A549 (cell line): ENCODE results near the gene PAM. TPM values are rescaled to one million over a fixed set of nuclear protein-coding genes. Genes with fewer than 3 reads are reported as not detected.

ENCODE experiments used
- ATAC-seq, 2 experiments: fragments of 200-7000 bp in 1 of 2; fragments of >200 bp in 1 of 2; cut with Nextera tagmentation in 1 of 2; cut with Tn5 transposase in 1 of 2; 3 replicates each; pipeline versions ENCODE4 v1.8.0 to v1.9.1; 2018 to 2020; ENCODE audit warnings: mild to moderate bottlenecking in 1 of 2, moderate library complexity in 1 of 2
- CTCF ChIA-PET: fragments of 300-600 bp; sonication (Branson Sonifier 250); formaldehyde crosslinking; extraction: SDS; loops from one replicate; lab custom pipeline; 2021; ENCODE audit warnings: antibody characterized with exemption, inconsistent platforms; lab: Yijun Ruan, JAX
- POLR2A ChIA-PET: fragments of 350-600 bp; formaldehyde crosslinking; extraction: SDS; loops from one replicate; lab custom pipeline; 2021; ENCODE audit warnings: antibody characterized with exemption, inconsistent platforms; lab: Yijun Ruan, JAX
- DNase-seq, 2 experiments: peaks; one replicate each; pipeline versions ENCODE4 v3.0.0 to v3.0.0-alpha.2; 2011 to 2016; ENCODE audit warnings: low read depth in 1 of 2, low spot score in 1 of 2
- FAIRE-seq: peaks from 2 replicates; lab custom pipeline; 2011; peaks lifted over from hg19 to GRCh38; lab: Jason Lieb, UNC
- H3K27ac ChIP-seq, 2 experiments: fragments of >200 bp; sonication (Bioruptor Twin); formaldehyde crosslinking; 3 replicates each; pipeline ENCODE4 v1.5.1; 2016 to 2017
- H3K4me1 ChIP-seq: fragments of >200 bp; sonication (Bioruptor Twin); formaldehyde crosslinking; 3 replicates; pipeline ENCODE4 v1.6.1; 2016
- H3K4me2 ChIP-seq: fragments of >200 bp; sonication (Bioruptor Twin); formaldehyde crosslinking; 3 replicates; pipeline ENCODE4 v1.6.1; 2016
- H3K4me3 ChIP-seq: fragments of >200 bp; sonication (Bioruptor Twin); formaldehyde crosslinking; 3 replicates; pipeline ENCODE4 v1.5.1; 2016
- H3K9me3 ChIP-seq: fragments of >200 bp; sonication (Bioruptor Twin); formaldehyde crosslinking; 3 replicates; pipeline ENCODE4 v1.6.1; 2016
- ATOH8 ChIP-seq: fragments of 250-450 bp; sonication (Bioruptor Pico); IDR thresholded peaks from 2 replicates; pipeline ENCODE4 v1.5.0; 2020; ENCODE audit warnings: low read depth, mild to moderate bottlenecking, moderate library complexity
- BHLHE40 ChIP-seq: IDR thresholded peaks from 2 replicates; pipeline ENCODE4 v1.6.1; 2012; ENCODE audit warnings: low read depth, low read length, inconsistent platforms
- CBX2 ChIP-seq: fragments of 200-600 bp; sonication (generic); IDR thresholded peaks from 2 replicates; pipeline ENCODE4 v1.6.1; 2016; ENCODE audit warnings: low read depth, mild to moderate bottlenecking, borderline replicate concordance
- CBX8 ChIP-seq: fragments of 200-600 bp; sonication (generic); IDR thresholded peaks from 2 replicates; pipeline ENCODE4 v1.6.1; 2016
- CHD2 ChIP-seq: fragments of 150-350 bp; IDR thresholded peaks from 2 replicates; pipeline ENCODE4 v1.6.1; 2014; ENCODE audit warnings: low read length; ENCODE audit not compliant: partially characterized antibody
- E2F6 ChIP-seq: IDR thresholded peaks from 2 replicates; pipeline ENCODE4 v1.6.1; 2012; ENCODE audit warnings: low read depth, borderline replicate concordance
- EHF ChIP-seq: fragments of 250-450 bp; sonication (Bioruptor Pico); IDR thresholded peaks from 2 replicates; pipeline ENCODE4 v1.5.0; 2020; ENCODE audit warnings: mild to moderate bottlenecking
- ESRRA ChIP-seq: fragments of 150-350 bp; IDR thresholded peaks from 2 replicates; pipeline ENCODE4 v1.6.1; 2014; ENCODE audit warnings: mild to moderate bottlenecking, low read length, borderline replicate concordance
- HDAC2 ChIP-seq: fragments of 200-600 bp; sonication (generic); IDR thresholded peaks from 2 replicates; pipeline ENCODE4 v1.6.1; 2016
- HEYL ChIP-seq: fragments of 250-450 bp; sonication (Bioruptor Pico); IDR thresholded peaks from 2 replicates; pipeline ENCODE4 v1.8.0; 2021; ENCODE audit warnings: mild to moderate bottlenecking, moderate library complexity
- HMGXB4 ChIP-seq: fragments of 250-450 bp; sonication (Bioruptor Pico); IDR thresholded peaks from 2 replicates; pipeline ENCODE4 v1.5.0; 2021; ENCODE audit warnings: mild to moderate bottlenecking, moderate library complexity, borderline replicate concordance
- HOXA7 ChIP-seq: fragments of 250-450 bp; sonication (Bioruptor Pico); IDR thresholded peaks from 2 replicates; pipeline ENCODE4 v1.5.0; 2020; ENCODE audit warnings: mild to moderate bottlenecking, moderate library complexity
- HOXB13 ChIP-seq: fragments of 250-450 bp; sonication (Bioruptor Pico); IDR thresholded peaks from 2 replicates; pipeline ENCODE4 v1.5.0; 2020; ENCODE audit warnings: low read depth, mild to moderate bottlenecking, moderate library complexity
- JUN ChIP-seq, 2 experiments: fragments of >200 bp; sonication (Bioruptor Twin); formaldehyde crosslinking; IDR thresholded peaks; 2 replicates in 1 of 2; 3 replicates in 1 of 2; pipeline ENCODE4 v1.6.1; 2016 to 2017
- JUNB ChIP-seq: fragments of >200 bp; sonication (Bioruptor Twin); formaldehyde crosslinking; IDR thresholded peaks from 2 replicates; pipeline ENCODE4 v1.6.1; 2016
- MYC ChIP-seq: IDR thresholded peaks from 2 replicates; pipeline ENCODE4 v1.6.1; 2012; ENCODE audit warnings: mild to moderate bottlenecking, inconsistent platforms, low read length, improper control_type of control experiment, borderline replicate concordance
- NR3C1 ChIP-seq: fragments of >200 bp; sonication (Bioruptor Twin); formaldehyde crosslinking; IDR thresholded peaks from 3 replicates; pipeline ENCODE4 v1.6.1; 2017
- RAD21 ChIP-seq, 2 experiments: fragments of >200 bp in 1 of 2; sonication (Bioruptor Twin) in 1 of 2; formaldehyde crosslinking in 1 of 2; IDR thresholded peaks in 1 of 2; conservative IDR thresholded peaks in 1 of 2; 2 replicates in 1 of 2; 3 replicates in 1 of 2; pipeline ENCODE4 v1.6.1; 2012 to 2018; ENCODE audit warnings: inconsistent platforms in 1 of 2
- RCOR1 ChIP-seq: fragments of 150-350 bp; IDR thresholded peaks from 2 replicates; pipeline ENCODE4 v1.6.1; 2014; ENCODE audit warnings: antibody characterized with exemption, low read length, low read depth
- RFX5 ChIP-seq: fragments of 450-650 bp; IDR thresholded peaks from 2 replicates; pipeline ENCODE4 v1.7.1; 2014; ENCODE audit warnings: antibody characterized with exemption, mild to moderate bottlenecking, moderate library complexity
- RNF2 ChIP-seq: fragments of 200-600 bp; sonication (generic); IDR thresholded peaks from 2 replicates; pipeline ENCODE4 v1.6.1; 2016; ENCODE audit warnings: low read depth, mild to moderate bottlenecking, antibody characterized with exemption, moderate library complexity, borderline replicate concordance
- SMC3 ChIP-seq: fragments of >200 bp; sonication (Bioruptor Twin); formaldehyde crosslinking; IDR thresholded peaks from 3 replicates; pipeline ENCODE4 v1.6.1; 2018; ENCODE audit warnings: inconsistent platforms
- TFCP2L1 ChIP-seq: fragments of 250-450 bp; sonication (Bioruptor Pico); IDR thresholded peaks from 2 replicates; pipeline ENCODE4 v1.5.0; 2021; ENCODE audit warnings: mild to moderate bottlenecking
- TP53 ChIP-seq: fragments of 250-450 bp; sonication (Bioruptor Pico); IDR thresholded peaks from 2 replicates; pipeline ENCODE4 v1.5.0; 2021; ENCODE audit warnings: mild to moderate bottlenecking, moderate library complexity
- WGBS: methylation state at CpG from one replicate; pipeline ENCODE4 v1.1.6; 2017; ENCODE audit errors: missing lambda C conversion rate; 5-methylcytosine and 5-hydroxymethylcytosine counted together
- polyA plus RNA-seq, 4 experiments: library from polyadenylated mRNA; depleted of rRNA in 3 of 4; stranded (reverse); fragments of >200 nt; fragmentation: RNase III in 1 of 4; extraction: RNeasy Plus Mini Kit Qiagen cat#74134 plus additional on column Dnase treatment in 1 of 4; gene quantifications; 2 replicates in 3 of 4; 3 replicates in 1 of 4; pipeline ENCODE4 v1.2.3, GENCODE V29; 2011 to 2017
- TF ChIP-seq, protein P1 (sequence below): fragments of 150-350 bp; IDR thresholded peaks from 2 replicates; pipeline ENCODE4 v1.6.1; 2014; ENCODE audit warnings: low read depth, mild to moderate bottlenecking, low read length

PAM gene
- polyA plus RNA-seq, 2 of the 4 experiments (the other 2 are of a cell fraction) = 21.5 to 25.1 TPM

DNA sequence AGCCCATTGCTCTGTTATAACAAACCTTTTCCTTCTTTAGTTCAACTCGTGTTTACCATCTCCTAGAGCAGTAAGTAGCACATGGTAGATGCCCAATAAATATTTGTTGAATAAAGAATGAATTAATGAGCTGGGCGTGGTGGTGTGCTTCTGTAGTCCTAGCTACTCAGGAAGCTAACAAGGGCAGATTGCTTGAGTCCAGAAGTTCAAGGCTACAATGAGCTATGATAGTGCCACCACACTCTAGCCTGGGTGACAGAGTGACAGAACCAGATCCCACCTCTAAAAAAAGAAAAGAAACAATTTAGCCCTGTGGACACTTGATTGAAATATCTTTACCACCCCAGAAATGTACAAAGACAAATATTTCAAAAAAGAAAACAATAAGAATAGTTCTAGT lies 14.6 kb upstream of the PAM start:
- Histone ChIP-seq H3K4me1 (no peaks in the 10 kb centered on the region), H3K4me2 (no peak overlapping the region), H3K27ac (no peak overlapping the region), H3K4me3 (no peak overlapping the region), H3K9me3 (no peaks in the 10 kb centered on the region)
- POLR2A ChIA-PET = no interaction called here
- ATAC-seq (no peak), FAIRE-seq (no peak), DNase-seq (no peak)
- WGBS = 12% methylated on average over 2 of the region's 2 CpGs
- CTCF ChIA-PET = no interaction called here
- TF ChIP-seq CBX2 (no peak), HDAC2 (no peak), ESRRA (no peak), ATOH8 (CRISPR knock-in tag) (no peak), JUN (IDR thresholded peaks at IDR 0.05) (no peak), HOXA7 (CRISPR knock-in tag) (no peak), RNF2 (no peak), MYC (no peak), CBX8 (no peak), SMC3 (no peak), RCOR1 (no peak)

DNA sequence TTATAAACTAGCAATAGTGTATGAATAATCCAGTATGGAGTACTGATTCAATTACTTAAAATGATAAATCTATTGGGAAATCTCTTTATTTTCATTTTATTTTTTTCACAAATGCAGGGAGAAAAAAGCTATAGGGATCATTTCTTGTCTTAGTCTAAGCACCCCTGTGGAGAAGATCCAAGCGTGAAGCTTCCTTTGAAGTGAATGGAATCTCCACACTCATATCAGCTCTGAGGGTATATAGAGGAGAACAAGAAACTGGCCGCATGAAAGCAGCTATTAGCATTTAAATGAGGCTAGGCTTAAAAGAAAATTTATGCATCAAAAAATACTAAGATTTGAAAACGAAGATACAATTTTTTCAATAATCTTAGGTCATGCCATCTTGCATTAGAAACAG lies 12.9 kb upstream of the PAM start:
- Histone ChIP-seq H3K4me3 (no peak overlapping the region), H3K27ac (no peak overlapping the region), H3K4me1 (no peaks in the 10 kb centered on the region), H3K9me3 (no peaks in the 10 kb centered on the region), H3K4me2 (no peak overlapping the region)
- no peak for FAIRE-seq
- ChIA-PET CTCF (no interaction called here), POLR2A (no interaction called here)
- DNase-seq = no peak
- no peak for ATAC-seq
- TF ChIP-seq NR3C1 = no peak
- no peak for TF ChIP-seq JUNB
- WGBS = 32% methylated on average over 3 of the region's 3 CpGs

DNA sequence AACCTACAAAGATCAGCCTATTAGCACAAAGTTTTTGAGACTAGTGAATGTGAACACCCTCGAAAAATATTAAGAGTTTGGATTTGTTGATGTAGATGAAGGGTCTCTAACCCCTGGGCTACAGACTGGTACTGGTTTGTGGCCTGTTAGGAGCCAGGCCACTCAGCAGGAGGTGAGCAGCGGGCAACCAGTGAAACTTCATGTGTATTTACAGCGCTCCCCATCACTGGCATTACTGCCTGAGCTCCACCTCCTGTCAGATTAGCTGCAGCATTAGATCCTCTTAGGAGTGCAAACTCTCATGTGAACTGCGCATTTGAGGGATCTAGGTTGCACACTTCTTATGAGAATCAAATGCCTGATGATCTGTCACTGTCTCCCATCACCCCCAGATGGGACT lies 11.2 kb upstream of the PAM start:
- DNase-seq (no peak), ATAC-seq (no peak), FAIRE-seq (no peak)
- 34% methylated on average over 4 of the region's 4 CpGs for WGBS
- ChIA-PET POLR2A (no interaction called here), CTCF (no interaction called here)
- TF ChIP-seq SMC3 = no peak
- TF ChIP-seq TP53 (CRISPR knock-in tag) = no peak
- no peak for TF ChIP-seq RFX5
- TF ChIP-seq HMGXB4 (CRISPR knock-in tag) = no peak
- TF ChIP-seq MYC = no peak
- no peak for TF ChIP-seq NR3C1
- no peak for TF ChIP-seq CBX2
- no peak for TF ChIP-seq RNF2
- no peak for TF ChIP-seq TFCP2L1 (CRISPR knock-in tag)
- no peak for TF ChIP-seq HDAC2
- TF ChIP-seq, protein P1, sequence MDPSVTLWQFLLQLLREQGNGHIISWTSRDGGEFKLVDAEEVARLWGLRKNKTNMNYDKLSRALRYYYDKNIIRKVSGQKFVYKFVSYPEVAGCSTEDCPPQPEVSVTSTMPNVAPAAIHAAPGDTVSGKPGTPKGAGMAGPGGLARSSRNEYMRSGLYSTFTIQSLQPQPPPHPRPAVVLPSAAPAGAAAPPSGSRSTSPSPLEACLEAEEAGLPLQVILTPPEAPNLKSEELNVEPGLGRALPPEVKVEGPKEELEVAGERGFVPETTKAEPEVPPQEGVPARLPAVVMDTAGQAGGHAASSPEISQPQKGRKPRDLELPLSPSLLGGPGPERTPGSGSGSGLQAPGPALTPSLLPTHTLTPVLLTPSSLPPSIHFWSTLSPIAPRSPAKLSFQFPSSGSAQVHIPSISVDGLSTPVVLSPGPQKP = no peak
- no peak for TF ChIP-seq HOXB13
- TF ChIP-seq EHF (CRISPR knock-in tag) = no peak
- no peak for TF ChIP-seq BHLHE40
- TF ChIP-seq HOXA7 (CRISPR knock-in tag) = no peak
- TF ChIP-seq CHD2 = no peak
- no peak for TF ChIP-seq E2F6
- no peak for TF ChIP-seq RAD21 (conservative IDR thresholded peaks at IDR 0.05 in 1 of 2, IDR thresholded peaks at IDR 0.05 in 1 of 2)
- TF ChIP-seq HEYL (CRISPR knock-in tag) = no peak
- no peak overlapping the region for H3K4me3 ChIP-seq
- no peak overlapping the region for H3K4me2 ChIP-seq
- no peaks in the 10 kb centered on the region for H3K9me3 ChIP-seq
- H3K4me1 ChIP-seq = no peaks in the 10 kb centered on the region
- no peak overlapping the region for H3K27ac ChIP-seq
